CD4-positive, alpha-beta T cell treated with Interleukin-6 at 100 ng/mL for 8 hours (primary cell): ENCODE data around the gene C12orf60.
A peak's percentile ranks its signal among the peaks of the same experiment; 100 is the strongest.
"Not testable (repeated sequence)": the region's sequence is repeated elsewhere in the genome, so short reads cannot be mapped to it uniquely, and the experiment has no call there.

ENCODE experiments used
- DNase-seq: peaks from one replicate; pipeline ENCODE4 v3.0.0-alpha.2; 2020; ENCODE audit warnings: mixed read lengths, low spot score

C12orf60 gene

DNA sequence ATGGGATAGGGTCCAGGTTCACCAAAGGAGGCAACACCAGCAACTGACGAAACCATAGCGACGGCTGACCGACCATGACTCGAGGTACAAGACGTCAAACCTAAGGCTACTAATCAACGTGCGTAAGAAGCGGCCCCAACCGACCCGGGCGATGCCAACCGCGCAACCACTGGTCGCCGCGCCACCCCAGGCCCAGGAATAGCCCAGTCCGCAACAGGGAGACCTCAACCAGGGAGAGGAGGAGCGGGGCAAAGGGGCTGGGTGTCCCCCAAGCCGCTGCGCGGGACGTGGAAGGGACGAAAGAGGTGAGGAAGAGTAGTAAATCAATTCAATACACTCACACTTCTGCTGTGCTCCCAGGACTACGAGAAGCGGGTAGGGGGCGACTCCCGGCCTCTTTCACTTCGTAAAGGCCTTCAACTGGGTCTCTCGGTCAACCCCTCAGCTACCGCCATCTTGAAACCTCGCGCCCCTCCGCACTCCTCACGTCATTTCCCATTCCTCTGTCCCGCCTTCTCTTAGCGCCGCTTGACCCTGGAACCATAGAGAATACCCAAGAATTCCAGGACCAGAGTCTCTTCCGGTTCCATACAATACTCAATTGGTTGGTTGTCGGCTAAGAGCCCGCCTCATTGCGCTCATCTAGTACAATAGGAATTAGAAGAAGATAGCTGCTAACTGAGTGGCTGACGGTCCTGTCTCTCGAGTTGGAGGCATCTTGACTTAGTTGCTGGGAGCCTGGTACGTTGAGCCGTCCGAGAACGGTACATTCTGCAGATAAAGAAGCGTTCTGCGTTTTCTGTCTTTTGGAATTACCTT lies at the start of gene C12orf60, which contains the start of gene WBP11:
C12orf60 (plus strand) TSS at position 660 of the 819 bp plus-strand sequence. CDS start 19,266 bp downstream, outside the sequence.
WBP11 (minus strand) TSS at position 468 of the 819 bp plus-strand sequence. CDS start 2,095 bp downstream, outside the sequence.
- DNase-seq, result peak; percentile 94

DNA sequence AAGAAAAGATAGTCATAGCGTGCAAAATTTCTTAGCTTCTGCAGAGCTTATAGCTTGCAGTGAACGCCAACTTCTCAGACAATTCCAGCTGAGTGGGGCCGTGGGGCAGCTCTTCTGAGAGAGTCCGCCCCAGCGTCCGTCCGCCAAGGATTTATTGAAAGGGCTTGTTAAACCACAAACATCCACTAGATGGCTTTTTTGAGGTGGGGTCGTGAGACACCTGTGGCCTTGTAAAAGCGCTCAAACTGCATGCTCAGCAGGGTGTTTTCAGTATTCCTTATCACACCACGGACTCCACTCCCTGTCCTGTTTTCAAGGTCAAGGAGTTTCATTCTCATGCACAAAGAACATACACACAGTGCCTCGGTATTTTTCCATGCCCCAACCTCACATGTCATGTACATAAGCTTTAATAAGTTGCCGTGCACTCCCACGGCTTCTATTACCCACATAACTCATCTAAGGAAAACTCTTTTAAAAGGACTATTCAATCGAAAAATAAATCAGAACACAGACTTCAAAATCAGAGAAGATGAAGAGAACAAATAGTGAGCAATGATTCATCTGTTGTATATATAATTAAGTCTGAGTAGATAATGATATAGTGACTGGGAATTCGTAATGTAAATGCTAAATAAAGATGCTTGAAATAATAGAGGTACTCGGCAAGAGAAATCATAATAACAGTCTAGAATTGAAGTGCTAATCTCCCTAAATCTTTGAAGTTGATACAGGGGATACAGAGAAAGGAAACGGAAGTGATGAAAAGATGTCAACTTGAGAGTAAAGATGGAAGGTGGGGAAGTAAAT lies 46.9 kb upstream of the C12orf60 start:
- no peak for DNase-seq

DNA sequence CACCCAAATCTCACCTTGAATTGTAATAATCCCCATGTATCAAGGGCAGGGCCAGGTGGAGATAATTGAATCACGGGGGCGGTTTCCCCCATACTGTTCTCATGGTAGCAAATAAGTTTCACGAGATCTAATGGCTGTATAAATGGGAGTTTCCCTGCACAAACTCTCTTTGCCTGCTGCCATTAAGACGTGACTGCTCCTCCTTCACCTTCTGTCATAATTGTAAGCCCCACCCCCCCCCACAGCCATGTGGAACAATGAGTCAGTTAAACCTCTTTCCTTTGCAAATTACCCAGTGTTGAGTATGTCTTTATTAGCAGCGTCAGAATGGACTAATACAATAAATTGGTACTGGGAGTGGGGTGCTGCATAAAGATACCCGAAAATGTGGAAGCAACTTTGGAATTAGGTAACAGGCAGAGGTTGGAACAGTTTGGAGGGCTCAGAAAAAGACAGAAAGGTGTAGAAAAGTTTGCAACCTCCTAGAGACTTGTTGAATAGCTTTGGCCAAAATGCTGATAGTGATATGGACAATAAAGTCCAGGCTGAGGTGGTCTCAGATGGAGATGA lies 43.7 kb upstream of the C12orf60 start:
- not testable (repeated sequence) for DNase-seq

GRCh38 chr12:14765398-14765797 lies 38.1 kb upstream of the C12orf60 start:
- no peak for DNase-seq

- DNase-seq, result not testable (repeated sequence)
Measured at GRCh38 chr12:14766020-14766419, 37.5 kb upstream of the C12orf60 start.

DNA sequence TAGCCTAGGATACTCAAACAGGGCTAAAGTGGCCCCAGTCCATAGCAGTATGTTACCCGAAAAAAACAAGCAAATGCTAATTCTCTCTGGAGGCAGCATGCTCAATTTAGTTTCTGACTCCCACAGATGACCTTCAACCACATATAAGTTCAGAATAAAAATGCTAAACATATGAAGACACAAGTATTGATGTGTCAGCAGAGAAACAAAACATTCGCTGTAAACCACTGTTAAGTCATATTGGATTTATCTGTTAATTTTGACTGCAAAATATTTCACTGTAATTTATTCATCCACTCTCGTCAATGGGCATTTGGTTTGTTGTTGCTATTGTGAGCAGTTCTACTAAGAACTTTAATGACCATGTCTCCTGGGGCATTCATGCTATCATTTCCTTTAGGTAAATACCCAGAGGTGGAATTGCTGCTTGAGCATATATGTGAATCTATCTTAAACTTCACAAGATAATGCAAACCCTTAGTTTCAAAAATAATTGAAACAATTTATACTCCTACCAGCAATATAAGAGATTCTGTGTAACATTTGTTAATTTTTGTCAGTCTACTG lies 36.7 kb upstream of the C12orf60 start:
- DNase-seq, result no peak

- no peak for DNase-seq
Measured at GRCh38 chr12:14767617-14768016, 35.9 kb upstream of the C12orf60 start.

GRCh38 chr12:14768823-14769405 lies 34.6 kb upstream of the C12orf60 start:
- DNase-seq, result no peak

- DNase-seq, result no peak
Measured at GRCh38 chr12:14769466-14769968, 34.0 kb upstream of the C12orf60 start.

DNA sequence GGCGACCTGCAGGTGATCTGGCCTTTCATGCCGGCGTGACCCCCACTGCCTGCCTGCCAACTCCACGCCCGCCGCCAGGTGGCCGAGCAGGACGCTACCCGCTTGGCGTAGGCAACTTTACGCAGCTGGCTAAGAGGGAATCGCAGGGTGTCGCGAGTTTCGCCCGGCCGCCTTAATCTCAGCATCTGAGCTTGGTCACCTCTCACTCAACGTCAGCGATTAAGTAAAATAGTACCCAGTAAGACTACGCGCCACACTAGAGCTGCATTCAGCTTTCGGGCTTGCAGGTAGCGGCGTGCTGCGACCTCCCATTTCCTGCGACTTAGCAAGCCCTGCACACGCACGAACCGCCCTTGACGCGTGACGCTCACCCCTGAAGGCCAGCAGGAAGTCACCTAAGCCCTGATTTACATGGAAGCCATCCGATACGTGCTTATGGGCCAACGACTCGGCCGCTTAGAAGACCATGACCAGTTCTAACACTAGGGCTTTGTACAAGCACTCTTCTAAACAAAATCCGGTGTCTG lies 33.4 kb upstream of the C12orf60 start:
- DNase-seq, result peak; percentile 83

GRCh38 chr12:14770496-14771461 lies 32.7 kb upstream of the C12orf60 start:
- peak; percentile 95 for DNase-seq

DNA sequence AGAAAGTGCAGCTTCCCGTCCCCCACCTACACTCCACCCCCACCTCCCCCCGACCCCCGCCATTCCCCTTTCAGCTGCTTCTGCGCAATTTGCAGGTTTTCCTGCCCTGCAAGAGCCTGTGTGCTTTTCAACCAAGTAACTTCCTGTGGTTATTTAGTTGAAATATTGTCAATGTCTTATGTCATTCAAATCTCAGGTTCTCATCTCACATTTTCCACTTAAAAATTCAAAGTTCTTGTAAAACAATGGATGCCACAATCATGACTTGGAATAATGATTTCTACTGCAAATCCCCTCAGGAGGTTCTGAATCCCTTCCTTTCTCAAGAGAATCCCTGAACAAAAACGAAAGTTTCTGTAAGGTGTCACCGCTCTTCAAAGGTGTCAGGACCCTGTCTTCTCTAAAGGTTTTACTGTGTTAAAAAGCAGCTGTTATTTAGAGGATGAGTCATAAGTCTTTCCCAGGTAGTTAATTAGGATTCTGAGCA lies 31.8 kb upstream of the C12orf60 start:
- peak; percentile 72 for DNase-seq

DNA sequence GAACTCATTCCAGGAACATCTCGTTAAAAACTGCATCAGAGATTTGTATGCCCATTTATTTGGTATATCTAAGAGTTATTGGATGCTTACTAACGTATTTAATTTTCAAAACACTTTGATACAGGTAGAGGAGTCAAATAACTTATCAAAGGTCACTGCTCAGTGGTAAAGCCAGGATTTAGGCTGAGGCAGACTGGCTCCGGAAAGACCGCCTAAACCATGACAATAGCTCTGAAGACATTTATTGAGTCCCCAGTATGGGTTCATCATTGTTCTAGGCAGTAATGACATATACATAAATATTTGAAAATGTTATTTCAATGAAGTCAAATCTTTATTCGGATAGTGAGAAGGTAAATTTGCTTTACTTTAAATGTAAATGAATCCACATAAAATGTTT lies 30.5 kb upstream of the C12orf60 start:
- DNase-seq, result no peak

GRCh38 chr12:14773685-14774073 lies 29.8 kb upstream of the C12orf60 start:
- no peak for DNase-seq

DNA sequence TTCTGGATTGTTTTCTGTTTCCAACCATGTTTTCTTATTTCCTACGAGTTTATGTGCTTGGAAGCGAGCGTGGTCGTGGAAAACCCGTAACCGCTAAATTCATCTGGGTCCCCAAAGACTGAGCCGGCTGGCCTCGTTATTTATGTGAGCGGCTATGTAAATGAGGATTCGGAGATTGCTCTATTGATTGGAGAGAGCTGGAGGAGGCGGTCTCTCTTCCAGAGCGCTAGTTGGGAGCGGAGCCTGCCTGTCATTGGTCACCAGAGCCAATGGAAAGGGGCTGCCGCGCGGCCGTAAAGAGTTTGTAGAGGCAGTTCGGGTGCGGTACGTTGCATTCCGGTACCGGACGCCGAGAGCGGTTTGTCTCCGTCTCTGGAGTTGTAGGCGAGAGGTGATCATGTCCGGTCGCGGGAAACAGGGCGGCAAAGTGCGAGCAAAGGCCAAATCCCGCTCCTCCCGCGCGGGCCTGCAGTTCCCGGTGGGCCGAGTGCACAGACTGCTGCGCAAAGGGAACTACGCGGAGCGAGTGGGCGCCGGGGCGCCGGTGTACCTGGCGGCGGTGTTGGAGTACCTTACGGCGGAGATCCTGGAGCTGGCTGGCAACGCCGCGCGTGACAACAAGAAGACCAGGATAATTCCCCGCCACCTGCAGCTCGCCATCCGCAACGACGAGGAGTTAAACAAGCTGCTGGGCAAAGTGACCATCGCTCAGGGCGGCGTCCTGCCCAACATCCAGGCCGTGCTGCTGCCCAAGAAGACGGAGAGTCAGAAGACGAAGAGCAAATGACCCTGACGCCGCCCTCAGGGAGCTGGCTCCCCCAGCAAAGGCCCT lies 29.2 kb upstream of the C12orf60 start:
- DNase-seq, result peak; percentile 92

- DNase-seq, result peak; percentile 11
Measured at GRCh38 chr12:14774906-14775635, 28.4 kb upstream of the C12orf60 start.

DNA sequence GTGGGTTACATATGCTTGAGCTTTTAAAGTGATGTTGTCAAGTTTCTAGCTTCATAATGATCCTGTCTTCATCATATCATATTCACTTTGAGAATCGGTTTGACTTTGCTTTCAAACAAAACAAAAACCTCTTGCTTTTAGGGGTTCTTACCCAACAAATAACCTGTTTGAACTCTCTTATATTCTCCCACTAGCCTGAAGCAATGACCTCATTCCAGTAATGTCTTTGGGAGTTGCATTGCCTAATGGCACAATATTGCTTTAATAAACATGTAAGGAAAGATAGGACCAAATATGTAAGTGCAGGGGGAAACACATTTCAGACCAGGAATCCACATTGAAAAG lies 27.9 kb upstream of the C12orf60 start:
- no peak for DNase-seq

- DNase-seq, result no peak
Measured at GRCh38 chr12:14776236-14776961, 27.1 kb upstream of the C12orf60 start.
